Measurements from ENCODE around the gene BMP2K.

DNA sequence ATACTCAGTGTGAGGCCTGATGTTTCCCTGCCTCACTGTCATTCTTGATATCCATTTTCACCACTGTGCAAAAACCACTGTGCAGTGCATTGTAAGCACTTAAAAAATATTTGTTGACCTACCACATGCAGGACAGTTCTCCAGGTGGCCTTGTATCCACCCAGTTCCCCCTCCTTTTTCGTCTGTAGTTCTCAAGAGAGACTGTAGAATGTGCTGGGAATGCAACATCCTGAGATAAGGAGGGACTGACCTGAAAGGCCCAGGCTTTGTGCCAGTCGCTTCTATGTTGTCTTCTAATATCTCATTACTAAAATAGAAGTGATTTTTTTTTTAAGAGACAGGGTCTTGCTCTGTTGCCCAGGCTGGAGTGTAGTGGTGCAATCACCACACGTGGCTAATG is 184.8 kb downstream of the BMP2K start:
- TF ChIP-seq, protein P1, sequence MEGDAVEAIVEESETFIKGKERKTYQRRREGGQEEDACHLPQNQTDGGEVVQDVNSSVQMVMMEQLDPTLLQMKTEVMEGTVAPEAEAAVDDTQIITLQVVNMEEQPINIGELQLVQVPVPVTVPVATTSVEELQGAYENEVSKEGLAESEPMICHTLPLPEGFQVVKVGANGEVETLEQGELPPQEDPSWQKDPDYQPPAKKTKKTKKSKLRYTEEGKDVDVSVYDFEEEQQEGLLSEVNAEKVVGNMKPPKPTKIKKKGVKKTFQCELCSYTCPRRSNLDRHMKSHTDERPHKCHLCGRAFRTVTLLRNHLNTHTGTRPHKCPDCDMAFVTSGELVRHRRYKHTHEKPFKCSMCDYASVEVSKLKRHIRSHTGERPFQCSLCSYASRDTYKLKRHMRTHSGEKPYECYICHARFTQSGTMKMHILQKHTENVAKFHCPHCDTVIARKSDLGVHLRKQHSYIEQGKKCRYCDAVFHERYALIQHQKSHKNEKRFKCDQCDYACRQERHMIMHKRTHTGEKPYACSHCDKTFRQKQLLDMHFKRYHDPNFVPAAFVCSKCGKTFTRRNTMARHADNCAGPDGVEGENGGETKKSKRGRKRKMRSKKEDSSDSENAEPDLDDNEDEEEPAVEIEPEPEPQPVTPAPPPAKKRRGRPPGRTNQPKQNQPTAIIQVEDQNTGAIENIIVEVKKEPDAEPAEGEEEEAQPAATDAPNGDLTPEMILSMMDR (IDR thresholded peaks at IDR 0.05): no peak
- TF ChIP-seq SMC3 (IDR thresholded peaks at IDR 0.05) (no peak), HDAC2 (IDR thresholded peaks at IDR 0.05) (no peak), EP300 (IDR thresholded peaks at IDR 0.05) (no peak), MAFK (IDR thresholded peaks at IDR 0.05; ENCODE audit: partially characterized antibody) (no peak), CHD4 (IDR thresholded peaks at IDR 0.05; ENCODE audit: borderline replicate concordance) (no peak), HOXA7 (CRISPR knock-in tag; IDR thresholded peaks at IDR 0.05) (no peak)
- TF ChIP-seq, protein P2, sequence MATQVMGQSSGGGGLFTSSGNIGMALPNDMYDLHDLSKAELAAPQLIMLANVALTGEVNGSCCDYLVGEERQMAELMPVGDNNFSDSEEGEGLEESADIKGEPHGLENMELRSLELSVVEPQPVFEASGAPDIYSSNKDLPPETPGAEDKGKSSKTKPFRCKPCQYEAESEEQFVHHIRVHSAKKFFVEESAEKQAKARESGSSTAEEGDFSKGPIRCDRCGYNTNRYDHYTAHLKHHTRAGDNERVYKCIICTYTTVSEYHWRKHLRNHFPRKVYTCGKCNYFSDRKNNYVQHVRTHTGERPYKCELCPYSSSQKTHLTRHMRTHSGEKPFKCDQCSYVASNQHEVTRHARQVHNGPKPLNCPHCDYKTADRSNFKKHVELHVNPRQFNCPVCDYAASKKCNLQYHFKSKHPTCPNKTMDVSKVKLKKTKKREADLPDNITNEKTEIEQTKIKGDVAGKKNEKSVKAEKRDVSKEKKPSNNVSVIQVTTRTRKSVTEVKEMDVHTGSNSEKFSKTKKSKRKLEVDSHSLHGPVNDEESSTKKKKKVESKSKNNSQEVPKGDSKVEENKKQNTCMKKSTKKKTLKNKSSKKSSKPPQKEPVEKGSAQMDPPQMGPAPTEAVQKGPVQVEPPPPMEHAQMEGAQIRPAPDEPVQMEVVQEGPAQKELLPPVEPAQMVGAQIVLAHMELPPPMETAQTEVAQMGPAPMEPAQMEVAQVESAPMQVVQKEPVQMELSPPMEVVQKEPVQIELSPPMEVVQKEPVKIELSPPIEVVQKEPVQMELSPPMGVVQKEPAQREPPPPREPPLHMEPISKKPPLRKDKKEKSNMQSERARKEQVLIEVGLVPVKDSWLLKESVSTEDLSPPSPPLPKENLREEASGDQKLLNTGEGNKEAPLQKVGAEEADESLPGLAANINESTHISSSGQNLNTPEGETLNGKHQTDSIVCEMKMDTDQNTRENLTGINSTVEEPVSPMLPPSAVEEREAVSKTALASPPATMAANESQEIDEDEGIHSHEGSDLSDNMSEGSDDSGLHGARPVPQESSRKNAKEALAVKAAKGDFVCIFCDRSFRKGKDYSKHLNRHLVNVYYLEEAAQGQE (IDR thresholded peaks at IDR 0.05): no peak
- TF ChIP-seq, protein P3, sequence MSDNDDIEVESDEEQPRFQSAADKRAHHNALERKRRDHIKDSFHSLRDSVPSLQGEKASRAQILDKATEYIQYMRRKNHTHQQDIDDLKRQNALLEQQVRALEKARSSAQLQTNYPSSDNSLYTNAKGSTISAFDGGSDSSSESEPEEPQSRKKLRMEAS (IDR thresholded peaks at IDR 0.05): no peak
- TF ChIP-seq, protein P4, sequence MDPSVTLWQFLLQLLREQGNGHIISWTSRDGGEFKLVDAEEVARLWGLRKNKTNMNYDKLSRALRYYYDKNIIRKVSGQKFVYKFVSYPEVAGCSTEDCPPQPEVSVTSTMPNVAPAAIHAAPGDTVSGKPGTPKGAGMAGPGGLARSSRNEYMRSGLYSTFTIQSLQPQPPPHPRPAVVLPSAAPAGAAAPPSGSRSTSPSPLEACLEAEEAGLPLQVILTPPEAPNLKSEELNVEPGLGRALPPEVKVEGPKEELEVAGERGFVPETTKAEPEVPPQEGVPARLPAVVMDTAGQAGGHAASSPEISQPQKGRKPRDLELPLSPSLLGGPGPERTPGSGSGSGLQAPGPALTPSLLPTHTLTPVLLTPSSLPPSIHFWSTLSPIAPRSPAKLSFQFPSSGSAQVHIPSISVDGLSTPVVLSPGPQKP (IDR thresholded peaks at IDR 0.05; ENCODE audit: low read depth, low read length): no peak
- TF ChIP-seq, protein P5, sequence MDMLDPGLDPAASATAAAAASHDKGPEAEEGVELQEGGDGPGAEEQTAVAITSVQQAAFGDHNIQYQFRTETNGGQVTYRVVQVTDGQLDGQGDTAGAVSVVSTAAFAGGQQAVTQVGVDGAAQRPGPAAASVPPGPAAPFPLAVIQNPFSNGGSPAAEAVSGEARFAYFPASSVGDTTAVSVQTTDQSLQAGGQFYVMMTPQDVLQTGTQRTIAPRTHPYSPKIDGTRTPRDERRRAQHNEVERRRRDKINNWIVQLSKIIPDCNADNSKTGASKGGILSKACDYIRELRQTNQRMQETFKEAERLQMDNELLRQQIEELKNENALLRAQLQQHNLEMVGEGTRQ (IDR thresholded peaks at IDR 0.05): no peak

All from A549 (cell line).